Stromal cell of bone marrow (primary cell): ENCODE measurements around the gene MT2A.
"Not testable (repeated sequence)": the region's sequence is repeated elsewhere in the genome, so short reads cannot be mapped to it uniquely, and the experiment has no call there.

Experiments
- DNase-seq: peaks from one replicate; pipeline ENCODE4 v3.0.0-alpha.2; 2012; ENCODE audit warnings: low read depth

Gene MT2A

DNA sequence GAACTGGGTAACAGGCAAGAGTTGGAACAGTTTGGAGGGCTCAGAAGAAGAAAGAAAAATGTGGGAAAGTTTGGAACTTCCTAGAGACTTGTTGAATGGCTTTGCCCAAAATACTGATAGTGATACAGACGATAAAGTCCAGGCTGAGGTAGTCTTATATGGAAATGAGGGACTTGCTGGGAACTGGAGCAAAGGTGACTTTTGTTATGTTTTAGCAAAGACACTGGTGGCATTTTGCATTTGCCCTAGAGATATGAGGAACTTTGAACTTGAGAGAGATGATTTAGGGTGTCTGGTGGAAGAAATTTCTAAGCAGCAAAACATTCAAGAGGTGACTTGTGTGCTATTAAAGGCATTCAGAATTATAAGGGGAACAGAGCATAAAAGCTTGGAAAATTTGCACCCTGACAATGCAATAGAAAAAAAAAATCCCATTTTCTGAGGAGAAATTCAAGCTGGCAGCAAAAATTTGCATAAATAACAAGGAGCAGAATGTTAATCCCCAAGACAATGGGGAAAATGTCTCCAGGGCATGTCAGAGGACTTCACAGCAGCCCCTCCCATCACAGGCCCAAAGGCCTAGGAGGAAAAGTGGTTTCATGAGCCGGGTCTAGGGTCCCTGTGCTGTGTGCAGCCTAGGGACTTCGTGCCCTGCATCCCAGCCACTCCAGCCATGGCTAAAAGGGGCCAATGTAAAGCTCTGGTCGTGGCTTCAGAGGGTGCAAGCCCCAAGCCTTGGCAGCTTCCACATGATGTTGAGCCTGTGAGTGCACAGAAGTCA lies 13.5 kb downstream of the MT2A start:
- DNase-seq: not testable (repeated sequence)

DNA sequence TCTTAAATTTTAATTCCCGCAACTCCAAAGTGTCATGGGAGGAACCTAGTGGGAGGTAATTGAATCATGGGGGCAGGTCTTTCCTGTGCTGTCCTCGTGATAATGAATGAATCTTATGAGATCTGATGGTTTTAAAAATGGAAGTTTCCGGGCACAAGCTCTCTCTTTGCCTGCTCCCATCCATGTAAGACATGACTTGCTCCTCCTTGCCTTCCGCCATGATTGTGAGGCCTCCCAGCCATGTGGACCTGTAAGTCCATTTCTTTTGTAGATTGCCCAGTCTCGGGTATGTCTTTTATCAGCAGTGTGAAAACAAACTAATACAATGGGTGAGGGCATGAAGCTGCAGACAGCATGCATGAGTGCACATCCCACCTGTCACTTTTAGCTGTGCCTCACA lies 14.8 kb downstream of the MT2A start:
- DNase-seq: not testable (repeated sequence)

DNA sequence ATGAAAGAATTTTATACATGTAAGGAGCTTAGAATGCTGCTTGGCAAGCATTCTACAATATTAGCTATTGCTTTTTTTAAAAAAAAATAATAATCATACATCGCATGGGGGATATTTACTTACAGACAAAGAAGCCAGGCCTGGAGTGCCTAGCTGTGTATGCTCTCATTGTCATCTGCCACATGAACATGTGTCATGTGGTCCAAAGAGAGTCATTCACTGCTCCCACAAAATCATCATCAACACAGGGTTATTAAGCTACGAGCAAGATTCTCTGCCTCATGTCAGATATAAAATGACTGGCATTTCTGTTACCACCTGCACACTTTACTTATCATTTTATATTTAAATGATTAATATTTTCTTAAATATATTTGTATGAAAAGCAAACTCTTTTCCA lies 15.3 kb downstream of the MT2A start:
- no peak for DNase-seq

DNA sequence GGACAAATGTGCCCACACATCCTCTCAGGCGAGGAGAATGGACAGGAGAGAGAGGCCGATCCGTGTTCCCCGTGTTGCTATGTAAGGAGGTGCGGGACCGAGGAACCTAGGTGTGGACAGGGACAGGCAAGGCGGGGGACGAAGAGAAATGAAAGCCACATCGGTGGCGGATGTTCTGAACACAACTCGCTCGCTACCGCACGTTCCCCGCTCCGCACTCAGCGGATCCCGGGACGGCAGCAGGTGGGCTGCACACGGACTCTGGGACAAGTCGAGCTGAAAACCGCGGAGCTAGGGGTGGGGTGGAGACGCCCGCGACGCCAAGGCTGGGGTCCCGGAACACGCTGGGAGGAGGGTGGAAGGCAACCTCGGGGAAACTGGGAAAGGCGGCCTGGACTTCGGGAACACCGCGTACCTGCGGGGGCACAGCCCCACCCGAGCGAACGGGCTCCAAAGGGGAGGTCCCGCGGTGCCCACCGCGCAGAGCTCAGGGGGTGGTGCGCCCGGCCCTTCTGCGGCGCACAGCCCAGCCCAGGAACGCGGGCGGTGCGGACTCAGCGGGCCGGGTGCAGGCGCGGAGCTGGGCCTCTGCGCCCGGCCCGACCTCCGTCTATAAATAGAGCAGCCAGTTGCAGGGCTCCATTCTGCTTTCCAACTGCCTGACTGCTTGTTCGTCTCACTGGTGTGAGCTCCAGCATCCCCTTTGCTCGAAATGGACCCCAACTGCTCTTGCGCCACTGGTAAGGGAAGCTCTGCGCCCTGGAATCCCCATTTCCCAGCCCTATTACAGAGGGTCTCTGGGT lies 17.0 kb downstream of the MT2A start, which contains the start of gene MT1E:
TSS of gene MT1E (plus strand) at position 642 of the 803 bp plus-strand sequence. CDS start at position 713, 71 bp downstream.
- no peak for DNase-seq

DNA sequence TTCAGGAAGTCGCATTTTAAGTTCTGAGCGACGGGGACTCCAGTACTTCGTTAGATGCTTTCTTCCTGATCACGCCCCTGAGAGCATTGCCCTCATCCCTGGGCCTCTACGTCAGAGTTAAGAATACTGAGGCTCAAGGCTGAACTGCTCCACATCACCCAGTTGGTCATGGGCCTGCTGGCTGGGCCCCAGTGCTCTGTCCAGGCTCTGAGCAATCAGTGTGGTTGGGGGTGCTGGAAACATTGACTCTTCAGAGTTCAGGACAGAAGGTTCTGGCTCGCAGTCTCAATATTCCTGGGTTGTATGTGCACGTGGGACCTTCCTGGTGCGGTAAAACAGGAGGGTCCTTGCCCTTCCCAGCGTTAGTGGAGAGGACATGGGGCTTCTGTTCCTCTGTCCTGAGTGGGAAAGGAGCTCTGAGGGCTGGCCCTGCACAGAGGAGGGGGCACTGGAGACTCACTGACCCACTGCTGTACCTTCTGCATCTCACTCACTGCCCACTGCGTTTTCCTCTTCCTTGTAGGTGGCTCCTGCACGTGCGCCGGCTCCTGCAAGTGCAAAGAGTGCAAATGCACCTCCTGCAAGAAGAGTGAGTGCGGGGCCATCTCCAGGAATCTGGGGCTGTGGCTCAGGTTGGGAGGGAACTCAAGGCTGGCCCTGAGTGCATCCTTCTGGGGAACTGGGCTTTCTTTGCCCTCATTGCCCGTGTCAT lies 17.7 kb downstream of the MT2A start:
- DNase-seq: peak; percentile 94

DNA sequence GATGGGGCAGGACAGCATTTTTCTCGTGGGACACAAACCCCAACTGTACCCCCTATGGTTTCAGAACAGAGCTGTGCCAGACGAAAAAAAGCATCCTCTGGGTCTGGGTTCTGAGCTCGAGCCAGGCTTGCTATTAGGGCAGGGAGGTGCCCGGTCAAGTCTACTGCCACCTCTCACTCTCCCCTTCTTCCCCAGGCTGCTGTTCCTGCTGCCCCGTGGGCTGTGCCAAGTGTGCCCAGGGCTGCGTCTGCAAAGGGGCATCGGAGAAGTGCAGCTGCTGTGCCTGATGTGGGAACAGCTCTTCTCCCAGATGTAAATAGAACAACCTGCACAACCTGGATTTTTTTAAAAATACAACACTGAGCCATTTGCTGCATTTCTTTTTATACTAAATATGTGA lies 18.3 kb downstream of the MT2A start:
- no peak for DNase-seq

DNA sequence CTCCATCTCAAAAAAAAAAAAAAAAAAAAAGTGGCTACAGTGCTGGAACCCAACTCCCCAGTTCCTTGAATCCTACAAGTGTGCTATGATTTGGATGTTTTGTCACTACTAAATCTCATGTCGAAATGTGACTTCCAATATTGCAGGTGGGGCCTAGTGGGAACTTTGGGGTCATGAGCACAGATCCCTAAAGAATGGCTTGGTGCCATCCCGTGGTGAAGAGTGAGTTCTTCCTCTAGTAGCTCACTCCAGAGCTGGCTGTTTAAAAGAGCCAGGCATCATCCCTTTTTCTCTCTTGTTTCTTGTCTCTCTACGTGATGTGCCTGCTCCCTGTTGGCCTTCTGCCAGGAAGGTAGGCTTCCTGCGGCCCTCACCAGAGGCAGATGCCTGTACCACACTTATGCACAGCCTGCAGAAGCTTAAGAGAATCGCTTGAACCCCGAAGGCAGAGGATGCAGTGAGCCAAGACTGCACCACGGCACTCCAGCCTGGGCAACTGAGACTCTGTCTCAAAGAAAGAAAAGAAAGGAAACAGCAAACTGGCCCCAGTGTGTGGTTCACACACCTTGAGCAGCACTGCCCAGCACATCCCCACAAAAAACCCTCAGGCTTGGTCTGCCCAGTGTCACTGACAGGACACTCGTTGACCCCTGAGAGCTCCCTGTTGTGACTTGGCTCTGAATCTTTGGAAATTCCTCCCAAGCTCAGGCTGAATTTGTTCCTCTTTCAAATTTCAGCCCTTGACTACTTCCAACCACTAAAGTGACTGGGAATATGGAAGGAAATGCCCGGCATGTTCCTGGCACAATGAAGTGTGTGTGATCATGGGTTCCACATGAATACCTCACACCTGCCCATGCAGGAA lies 20.3 kb downstream of the MT2A start:
- DNase-seq: no peak

DNA sequence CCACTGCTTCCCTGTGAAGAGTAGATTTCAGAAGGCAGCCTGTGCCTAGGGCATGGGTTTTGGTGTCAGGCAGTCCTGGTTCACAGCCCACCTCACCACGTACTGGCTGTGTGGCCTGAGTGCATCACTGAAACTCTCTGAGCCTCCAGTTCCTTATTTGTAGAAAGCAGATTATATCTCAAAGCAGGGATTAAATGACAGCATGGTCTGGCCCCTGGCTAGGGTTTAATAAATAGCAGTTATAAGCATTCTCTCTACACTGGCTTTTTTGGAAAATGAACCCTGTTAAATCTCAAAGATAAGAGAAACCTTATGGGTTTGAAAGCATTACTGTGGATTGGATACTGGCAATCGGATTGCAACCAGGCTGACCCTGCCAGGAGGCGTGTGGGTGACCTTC lies 21.1 kb downstream of the MT2A start:
- DNase-seq: no peak

DNA sequence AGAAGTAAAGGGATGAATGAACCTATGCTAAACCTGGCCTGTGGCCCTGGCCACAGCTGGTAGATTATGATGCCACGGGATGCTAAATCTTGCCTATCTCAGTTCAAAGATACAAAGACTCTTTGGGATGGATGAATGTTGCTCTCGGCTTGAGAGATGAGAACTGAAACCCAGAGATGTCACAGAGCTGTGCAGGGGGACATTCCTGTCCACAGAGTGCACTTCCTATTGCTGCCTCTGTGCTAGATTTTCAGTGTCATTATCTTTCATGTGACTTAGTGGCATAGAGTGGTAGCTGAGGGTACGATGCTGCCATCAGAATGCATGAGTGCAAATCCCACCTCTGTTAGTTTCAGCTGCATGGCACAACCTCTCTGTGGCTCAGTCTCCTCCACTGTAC lies 21.8 kb downstream of the MT2A start:
- DNase-seq: no peak

DNA sequence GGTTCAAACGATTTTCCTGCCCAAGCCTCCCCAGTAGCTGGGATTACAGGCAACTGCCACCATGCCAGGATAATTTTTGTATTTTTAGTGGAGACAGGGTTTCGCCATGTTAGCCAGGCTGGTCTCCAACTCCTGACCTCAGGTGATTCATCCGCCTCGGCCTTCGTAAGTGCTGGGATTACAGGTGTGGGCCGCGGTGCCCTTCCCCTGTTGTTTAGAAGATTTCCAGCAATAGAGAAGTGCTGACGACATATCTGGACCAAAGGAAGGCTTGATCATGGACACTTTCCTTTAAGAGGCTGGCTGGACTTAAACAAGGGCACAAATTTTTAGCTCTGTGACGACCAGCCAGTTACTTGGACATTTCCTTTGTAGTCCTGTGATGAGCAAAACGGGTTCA lies 22.8 kb downstream of the MT2A start:
- no peak for DNase-seq

DNA sequence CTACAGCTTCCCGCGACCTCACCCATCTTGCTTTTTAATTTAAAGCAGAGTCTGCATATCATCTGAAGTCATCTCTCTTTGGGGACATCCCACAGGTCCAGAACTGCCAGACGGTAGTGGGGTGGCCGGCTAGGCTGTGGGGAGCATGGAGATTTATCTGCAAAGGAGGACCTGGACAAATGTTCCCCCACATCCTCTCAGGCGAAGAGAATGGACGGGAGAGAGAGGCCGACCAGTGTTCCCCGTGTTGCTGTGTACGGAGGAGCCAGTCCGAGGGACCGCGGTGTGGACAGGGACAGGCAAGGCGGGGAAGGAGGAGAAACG lies 23.4 kb downstream of the MT2A start:
- DNase-seq: no peak

DNA sequence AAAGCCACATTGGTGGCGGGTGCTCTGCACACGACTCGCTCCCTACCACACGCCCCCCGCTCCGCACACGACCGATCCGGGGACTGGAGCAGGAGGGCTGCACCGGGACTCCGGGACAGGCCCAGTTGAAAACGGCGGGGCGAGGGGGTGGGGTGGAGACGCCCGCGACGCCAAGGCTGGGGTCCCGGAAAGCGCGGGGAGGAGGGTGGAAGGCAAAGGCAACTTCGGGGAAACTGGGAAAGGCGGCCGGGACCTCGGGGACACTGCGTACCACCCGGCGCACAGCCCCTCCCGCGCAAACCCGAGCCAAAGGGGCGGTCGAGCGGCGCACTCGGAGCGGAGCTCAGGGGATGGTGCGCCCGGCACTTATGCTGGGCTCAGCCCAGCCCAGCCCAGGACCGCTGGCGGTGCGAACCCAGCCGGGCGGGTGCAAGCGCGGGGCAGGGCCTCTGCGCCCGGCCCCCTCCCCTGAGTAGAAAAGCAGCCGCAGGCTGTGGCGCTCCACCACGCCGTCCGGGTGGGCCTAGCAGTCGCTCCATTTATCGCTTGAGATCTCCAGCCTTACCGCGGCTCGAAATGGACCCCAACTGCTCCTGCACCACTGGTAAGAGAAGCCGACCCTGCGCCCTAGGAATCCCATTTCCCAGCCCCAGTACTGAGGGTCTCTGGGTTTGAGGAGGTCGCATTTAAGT lies 23.9 kb downstream of the MT2A start, which contains the start of gene MT1M:
TSS of gene MT1M (plus strand) at position 504 of the 692 bp plus-strand sequence. CDS start at position 577, 73 bp downstream.
- no peak for DNase-seq

DNA sequence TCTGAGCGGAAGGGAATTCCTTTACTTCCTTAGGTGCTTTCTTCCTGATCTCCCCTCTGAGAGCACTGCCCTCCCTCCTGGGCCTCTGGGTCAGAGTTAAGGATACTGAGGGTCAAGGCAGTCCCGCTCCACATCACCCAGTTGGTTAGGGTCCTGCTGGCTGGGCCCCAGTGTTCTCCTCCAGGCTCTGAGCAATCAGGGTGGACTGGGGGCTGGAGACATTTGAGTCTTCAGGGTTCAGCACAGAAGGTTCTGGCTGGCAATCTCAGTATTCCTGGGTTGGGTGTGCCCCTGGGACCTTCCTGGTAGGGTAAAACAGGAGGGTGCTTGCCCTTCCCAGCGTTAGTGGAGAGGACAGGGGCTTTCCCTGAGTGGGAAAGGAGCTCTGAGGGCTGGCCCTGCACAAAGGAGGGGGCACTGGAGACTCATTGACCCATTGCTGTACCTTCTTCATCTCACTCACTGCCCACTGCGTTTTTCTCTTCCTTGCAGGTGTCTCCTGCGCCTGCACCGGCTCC lies 24.5 kb downstream of the MT2A start:
- DNase-seq: no peak

DNA sequence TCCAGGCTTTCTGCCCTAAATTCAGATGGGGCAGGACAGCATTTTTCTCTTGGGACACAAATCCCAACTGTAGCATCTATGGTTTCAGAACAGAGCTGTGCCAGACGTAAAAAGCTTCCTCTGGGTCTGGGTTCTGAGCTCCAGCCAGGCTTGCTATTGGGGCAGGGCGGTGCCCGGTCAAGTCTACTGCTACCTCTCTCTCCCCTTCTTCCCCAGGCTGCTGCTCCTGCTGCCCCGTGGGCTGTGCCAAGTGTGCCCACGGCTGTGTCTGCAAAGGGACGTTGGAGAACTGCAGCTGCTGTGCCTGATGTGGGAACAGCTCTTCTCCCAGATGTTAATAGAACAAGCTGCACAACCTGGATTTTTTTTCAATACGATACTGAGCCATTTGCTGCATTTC lies 25.2 kb downstream of the MT2A start:
- DNase-seq: no peak

DNA sequence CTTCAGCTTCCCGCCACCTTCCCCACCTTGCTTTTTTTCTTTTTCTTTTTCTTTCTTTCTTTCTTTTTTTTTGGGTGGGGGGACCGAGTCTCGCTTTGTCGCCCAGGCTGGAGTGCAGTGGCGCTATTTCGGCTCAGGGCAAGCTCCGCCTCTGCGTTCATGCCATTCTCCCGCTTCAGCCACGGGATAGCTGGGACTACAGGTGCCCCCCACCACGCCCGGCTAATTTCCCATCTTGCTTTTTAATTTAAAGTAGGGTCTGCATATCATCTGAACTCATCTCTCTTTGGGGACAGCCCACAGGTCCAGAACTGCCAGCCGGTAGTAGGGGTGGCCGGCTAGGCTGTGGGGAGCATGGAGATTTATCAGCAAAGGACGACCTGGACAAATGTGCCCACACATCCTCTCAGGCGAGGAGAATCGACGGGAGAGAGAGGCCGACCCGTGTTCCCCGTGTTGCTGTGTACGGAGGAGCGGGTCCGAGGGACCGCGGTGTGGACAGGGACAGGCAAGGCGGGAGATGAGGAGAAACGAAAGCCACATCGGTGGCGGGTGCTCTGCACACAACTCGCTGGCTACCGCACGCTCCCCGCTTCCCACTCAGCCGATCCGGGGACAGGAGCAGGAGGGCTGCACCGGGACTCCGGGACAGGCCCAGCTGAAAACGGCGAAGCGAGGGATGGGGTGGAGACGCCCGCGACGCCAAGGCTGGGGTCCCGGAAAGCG lies 26.5 kb downstream of the MT2A start:
- DNase-seq: no peak

DNA sequence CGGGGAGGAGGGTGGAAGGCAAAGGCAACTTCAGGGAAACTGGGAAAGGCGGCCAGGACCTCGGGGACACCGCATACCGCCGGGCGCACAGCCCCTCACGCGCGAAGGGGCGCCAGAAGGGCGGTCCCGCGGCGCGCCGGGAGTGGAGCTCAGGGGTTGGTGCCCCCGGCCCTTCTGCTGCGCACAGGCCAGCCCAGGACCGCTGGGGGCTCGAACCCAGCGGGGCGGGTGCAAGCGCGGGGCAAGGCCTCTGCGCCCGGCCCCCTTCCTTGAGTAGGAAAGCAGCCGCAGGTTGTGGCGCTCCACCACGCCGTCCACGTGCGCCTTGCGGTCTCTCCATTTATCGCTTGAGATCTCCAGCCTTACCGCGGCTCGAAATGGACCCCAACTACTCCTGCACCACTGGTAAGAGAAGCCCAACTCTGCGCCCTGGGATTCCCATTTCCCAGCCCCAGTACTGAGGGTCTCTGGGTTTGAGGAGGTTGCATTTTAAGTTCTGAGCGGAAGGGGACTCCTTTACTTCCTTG lies 27.1 kb downstream of the MT2A start:
- DNase-seq: no peak

DNA sequence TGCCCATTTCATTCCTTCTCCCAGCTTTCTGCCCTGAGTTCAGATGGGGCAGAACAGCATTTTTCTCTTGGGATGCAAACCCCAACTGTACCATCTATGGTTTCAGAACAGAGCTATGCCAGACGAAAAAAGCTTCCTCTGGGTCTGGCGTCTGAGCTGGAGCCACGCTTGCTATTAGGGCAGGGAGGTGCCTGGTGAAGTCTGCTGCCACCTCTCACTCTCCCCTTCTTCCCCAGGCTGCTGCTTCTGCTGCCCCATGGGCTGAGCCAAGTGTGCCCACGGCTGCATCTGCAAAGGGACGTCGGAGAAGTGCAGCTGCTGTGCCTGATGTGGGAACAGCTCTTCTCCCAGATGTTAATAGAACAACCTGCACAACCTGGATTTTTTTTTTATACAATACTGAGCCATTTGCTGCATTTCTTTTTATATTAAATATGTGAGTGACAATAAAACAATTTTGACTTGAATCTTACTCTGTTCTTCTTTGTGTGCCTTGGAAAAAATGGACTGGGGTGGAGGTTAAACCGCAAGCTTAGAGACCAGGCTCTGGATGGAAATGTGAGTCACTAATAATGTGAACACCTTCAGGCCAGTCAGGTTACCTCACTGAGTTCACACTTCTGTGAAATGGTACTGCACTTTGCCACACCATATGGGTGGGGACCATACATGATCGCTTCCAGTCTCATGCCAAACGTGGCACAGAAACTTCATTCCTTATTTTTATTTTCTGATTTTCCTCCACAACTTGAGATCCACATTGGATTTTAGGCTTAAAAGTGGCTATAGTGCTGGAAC lies 28.4 kb downstream of the MT2A start:
- DNase-seq: no peak

DNA sequence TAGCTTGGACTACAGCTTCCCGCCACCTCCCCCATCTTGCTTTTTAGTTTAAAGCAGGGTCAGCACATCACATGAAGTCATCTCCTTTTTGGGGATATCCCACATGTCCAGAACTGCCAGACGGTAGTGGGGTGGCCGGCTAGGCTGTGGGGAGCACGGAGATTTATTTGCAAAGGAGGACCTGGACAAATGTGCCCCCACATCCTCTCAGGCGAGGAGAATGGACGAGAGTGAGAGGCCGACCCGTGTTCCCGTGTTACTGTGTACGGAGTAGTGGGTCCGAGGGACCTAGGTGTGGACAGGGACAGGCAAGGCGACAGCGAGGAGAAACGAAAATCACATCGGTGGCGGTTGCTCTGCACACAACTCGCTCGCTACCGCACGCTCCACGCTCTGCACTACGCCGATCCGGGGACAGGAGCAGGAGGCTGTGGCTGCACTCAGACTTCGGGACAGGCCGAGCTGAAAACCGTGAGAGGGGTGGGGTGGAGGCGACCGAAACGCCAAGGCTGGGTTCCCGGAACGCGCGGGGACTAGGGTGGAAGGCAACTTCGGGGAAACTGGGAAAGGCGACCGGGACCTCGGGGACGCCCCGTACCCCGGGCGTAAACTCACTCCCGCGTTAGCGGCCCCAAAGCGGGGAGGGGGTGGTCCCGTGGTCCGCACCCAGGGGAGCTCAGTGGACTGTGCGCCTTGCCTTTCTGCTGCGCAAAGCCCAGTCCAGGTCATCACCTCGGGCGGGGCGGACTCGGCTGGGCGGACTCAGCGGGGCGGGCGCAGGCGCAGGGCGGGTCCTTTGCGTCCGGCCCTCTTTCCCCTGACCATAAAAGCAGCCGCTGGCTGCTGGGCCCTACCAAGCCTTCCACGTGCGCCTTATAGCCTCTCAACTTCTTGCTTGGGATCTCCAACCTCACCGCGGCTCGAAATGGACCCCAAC lies 29.7 kb downstream of the MT2A start, which contains the start of gene MT1A:
TSS of gene MT1A (plus strand) at position 853 of the 937 bp plus-strand sequence. CDS start at position 926, 73 bp downstream.
- DNase-seq: no peak
